ENCODE measurements around the gene TIAM1. TPM values are rescaled to one million over a fixed set of nuclear protein-coding genes. Genes with fewer than 3 reads are reported as not detected.

TIAM1 gene
- total RNA-seq, 2 experiments from 2014 or later = 15.0 to 25.1 TPM

- Histone ChIP-seq H3K36me3 (ENCODE audit: insufficient read depth, low read length) (no peaks in the 10 kb centered on the region), H3K27ac (ENCODE audit: low read depth, low read length, poor library complexity, severe bottlenecking) (no peak overlapping the region), H3K4me1 (ENCODE audit: insufficient read depth, low read length, poor library complexity, severe bottlenecking) (no peaks in the 10 kb centered on the region), H3K79me2 (ENCODE audit: insufficient read depth, low read depth, low read length) (no peaks in the 10 kb centered on the region), H3K4me3 (ENCODE audit: low read depth, low read length, poor library complexity, severe bottlenecking) (no peak overlapping the region), H2AFZ (ENCODE audit: low read length) (no peak overlapping the region), H3K9me2 (ENCODE audit: insufficient read depth, low read length) (no peaks in the 10 kb centered on the region), H4K20me1 (ENCODE audit: insufficient read depth, low read length) (no peaks in the 10 kb centered on the region), H3K9me3 (ENCODE audit: low read length) (no peaks in the 10 kb centered on the region), H3K4me2 (ENCODE audit: low read length) (no peak overlapping the region)
- no peak for TF ChIP-seq EZH2phosphoT487 (IDR thresholded peaks at IDR 0.05; ENCODE audit: borderline replicate concordance, low read depth, low read length)
- no peak for TF ChIP-seq CTCF (conservative IDR thresholded peaks at IDR 0.05; ENCODE audit: low read length)
- CTCF ChIA-PET (ENCODE audit: unreplicated experiment) = no interaction called here
- intact Hi-C loops (cut with micrococcal nuclease; ENCODE audit: unreplicated experiment) = no loop called here
- no TSS peak for BruUV-seq (replicated peaks)
- DNase-seq (ENCODE audit: low spot score) = no peak
- POLR2A ChIA-PET = interaction anchor here (0.8 kb wide), 1 partner anchor 10 kb away, joined by 3 read pairs; no protein-coding TSS in a partner anchor
These were observed 158.4 kb downstream of the TIAM1 start for GRCh38 chr21:31185663-31186062.

- no TSS peak for BruUV-seq (replicated peaks)
- Histone ChIP-seq H3K4me2 (ENCODE audit: low read length) (no peak overlapping the region), H3K9me3 (ENCODE audit: low read length) (no peaks in the 10 kb centered on the region), H3K79me2 (ENCODE audit: insufficient read depth, low read depth, low read length) (no peaks in the 10 kb centered on the region), H3K4me3 (ENCODE audit: low read depth, low read length, poor library complexity, severe bottlenecking) (no peak overlapping the region), H3K9me2 (ENCODE audit: insufficient read depth, low read length) (no peaks in the 10 kb centered on the region), H3K36me3 (ENCODE audit: insufficient read depth, low read length) (no peaks in the 10 kb centered on the region), H3K27ac (ENCODE audit: low read depth, low read length, poor library complexity, severe bottlenecking) (no peak overlapping the region), H3K4me1 (ENCODE audit: insufficient read depth, low read length, poor library complexity, severe bottlenecking) (no peaks in the 10 kb centered on the region), H2AFZ (ENCODE audit: low read length) (no peak overlapping the region), H4K20me1 (ENCODE audit: insufficient read depth, low read length) (no peaks in the 10 kb centered on the region)
- intact Hi-C loops (cut with micrococcal nuclease; ENCODE audit: unreplicated experiment) = no loop called here
- no peak for DNase-seq (ENCODE audit: low spot score)
- CTCF ChIA-PET (ENCODE audit: unreplicated experiment) = no interaction called here
- TF ChIP-seq EZH2phosphoT487 (IDR thresholded peaks at IDR 0.05; ENCODE audit: borderline replicate concordance, low read depth, low read length) (no peak), CTCF (conservative IDR thresholded peaks at IDR 0.05; ENCODE audit: low read length) (no peak)
- POLR2A ChIA-PET = interaction anchor here (0.6 kb wide), 2 partner anchors 25 to 71 kb away, joined by 3 to 4 read pairs; no protein-coding TSS in a partner anchor
These were observed 159.2 kb downstream of the TIAM1 start for GRCh38 chr21:31184876-31185275.

- H3K79me2 ChIP-seq (ENCODE audit: insufficient read depth, low read depth, low read length) = no peaks in the 10 kb centered on the region
- no peaks in the 10 kb centered on the region for H3K4me1 ChIP-seq (ENCODE audit: insufficient read depth, low read length, poor library complexity, severe bottlenecking)
- no peak for DNase-seq (ENCODE audit: low spot score)
- ChIA-PET CTCF (ENCODE audit: unreplicated experiment) (no interaction called here), POLR2A (interaction anchor here (0.6 kb wide), 2 partner anchors 71 to 1180 kb away, joined by 3 to 4 read pairs; no protein-coding TSS in a partner anchor)
- TF ChIP-seq EZH2phosphoT487 (IDR thresholded peaks at IDR 0.05; ENCODE audit: borderline replicate concordance, low read depth, low read length) = no peak
- no peak for TF ChIP-seq CTCF (conservative IDR thresholded peaks at IDR 0.05; ENCODE audit: low read length)
- no peaks in the 10 kb centered on the region for H3K36me3 ChIP-seq (ENCODE audit: insufficient read depth, low read length)
- H3K9me2 ChIP-seq (ENCODE audit: insufficient read depth, low read length) = no peaks in the 10 kb centered on the region
- no peak overlapping the region for H3K4me2 ChIP-seq (ENCODE audit: low read length)
- H3K4me3 ChIP-seq (ENCODE audit: low read depth, low read length, poor library complexity, severe bottlenecking) = no peak overlapping the region
- H3K27ac ChIP-seq (ENCODE audit: low read depth, low read length, poor library complexity, severe bottlenecking) = no peak overlapping the region
- intact Hi-C loops (cut with micrococcal nuclease; ENCODE audit: unreplicated experiment) = no loop called here
- BruUV-seq (replicated peaks) = no TSS peak
- no peak overlapping the region for H2AFZ ChIP-seq (ENCODE audit: low read length)
- H3K9me3 ChIP-seq (ENCODE audit: low read length) = no peaks in the 10 kb centered on the region
- no peaks in the 10 kb centered on the region for H4K20me1 ChIP-seq (ENCODE audit: insufficient read depth, low read length)
These were observed 159.6 kb downstream of the TIAM1 start for GRCh38 chr21:31184459-31184858.
